8988T (cell line): ENCODE results near the gene ARHGEF17.

Experiments
- DNase-seq: peaks from one replicate; pipeline ENCODE4 v3.0.0; 2011

The ARHGEF17 gene

DNA sequence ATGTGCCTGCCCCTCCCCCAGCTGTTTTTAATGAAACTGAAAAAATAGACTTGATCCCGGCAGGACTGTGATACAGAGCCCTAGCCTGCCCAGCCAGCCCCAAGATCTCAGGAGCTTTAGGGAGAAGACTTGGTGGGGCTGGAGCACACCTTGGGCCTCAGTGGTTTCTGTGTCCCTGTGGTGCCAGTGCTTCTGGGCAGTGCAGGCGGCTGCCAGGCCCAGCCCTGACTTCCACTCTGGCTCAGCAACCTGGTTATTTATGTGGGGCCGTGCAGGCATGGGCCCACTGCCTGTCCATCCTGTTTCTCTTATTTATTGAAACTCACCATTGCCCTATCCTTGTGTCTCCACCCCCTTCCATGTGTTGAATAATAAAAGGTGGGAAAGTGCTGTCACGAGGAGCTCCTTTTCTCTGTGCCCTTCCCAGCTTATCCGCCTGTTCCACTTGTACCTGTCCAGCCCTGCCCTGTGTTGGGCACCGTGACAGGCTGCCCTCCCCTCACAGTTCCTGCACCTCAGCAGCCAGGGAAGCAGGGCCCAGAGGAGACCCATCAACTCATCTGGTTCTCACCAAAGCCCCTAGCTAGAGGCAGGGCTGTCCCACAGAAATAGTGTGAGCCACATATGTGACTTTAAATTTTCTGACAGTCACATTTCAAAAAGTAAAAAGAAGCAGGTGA is 88.3 kb downstream of the ARHGEF17 start:
- peak; percentile 28 for DNase-seq

DNA sequence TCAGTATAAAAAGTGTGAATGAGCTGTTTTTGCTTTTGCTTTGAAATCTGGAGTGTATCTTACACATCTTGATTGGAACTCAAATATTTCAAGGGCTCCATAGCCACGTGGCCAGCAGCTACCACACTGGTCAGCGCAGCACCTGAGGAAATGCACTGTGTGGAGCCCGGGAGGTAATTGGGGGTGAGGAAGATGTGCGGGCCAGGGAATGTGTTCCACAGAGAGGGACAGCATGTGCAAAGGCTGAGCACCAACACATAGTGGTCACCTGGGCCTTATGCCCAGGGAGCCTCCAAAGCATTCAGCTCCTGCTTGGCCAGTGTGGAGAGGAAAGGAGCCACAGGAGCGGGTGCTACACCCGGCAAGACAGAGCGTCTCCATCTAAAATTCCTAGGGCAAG is 88.9 kb downstream of the ARHGEF17 start:
- no peak for DNase-seq

- DNase-seq: peak; percentile 16
These were observed 89.5 kb downstream of the ARHGEF17 start for GRCh38 chr11:73397468-73398131.

GRCh38 chr11:73398132-73398526 is 90.1 kb downstream of the ARHGEF17 start:
- peak; percentile 40 for DNase-seq

DNA sequence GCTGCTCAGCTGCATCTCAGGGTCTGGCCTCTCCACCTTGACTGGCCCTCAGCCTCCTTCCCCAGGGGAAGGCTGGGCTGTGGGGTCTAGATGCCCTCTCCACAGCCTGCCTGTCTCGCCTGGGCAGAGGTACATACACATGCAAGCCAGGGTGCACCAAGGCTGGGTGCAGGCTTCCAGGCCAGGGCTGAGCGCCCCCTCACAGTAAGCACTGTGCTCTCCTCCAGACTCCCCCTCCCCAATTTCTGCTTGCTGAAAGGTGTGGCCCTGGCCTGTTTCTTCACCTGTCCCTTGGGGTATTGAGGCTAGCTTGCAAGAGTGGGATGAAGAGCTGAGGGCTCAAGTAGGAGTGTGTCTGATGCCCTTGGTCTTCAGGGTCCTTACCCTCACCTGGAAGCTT is 90.6 kb downstream of the ARHGEF17 start:
- no peak for DNase-seq

DNA sequence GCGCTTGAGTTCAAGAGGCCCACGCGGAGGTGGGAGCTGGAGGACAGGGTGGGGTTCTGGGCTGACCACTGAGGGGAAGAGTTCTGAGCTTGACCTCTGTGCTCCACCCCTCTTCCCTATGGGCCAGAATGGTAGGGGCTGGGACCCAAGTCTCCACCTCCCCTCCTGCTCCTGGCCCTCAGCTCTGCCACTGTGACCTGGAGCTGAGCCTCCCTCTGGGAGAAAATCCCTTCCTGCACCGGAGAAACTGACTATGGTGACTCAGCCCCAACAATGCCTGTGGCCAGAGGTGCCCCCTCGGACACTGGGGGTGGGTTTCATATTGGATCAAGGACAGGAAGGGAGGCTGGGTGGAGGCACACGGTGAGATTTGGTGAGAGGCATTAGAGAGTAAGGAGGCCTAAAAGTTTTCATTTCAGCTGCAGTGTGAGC is 91.1 kb downstream of the ARHGEF17 start:
- DNase-seq: no peak

DNA sequence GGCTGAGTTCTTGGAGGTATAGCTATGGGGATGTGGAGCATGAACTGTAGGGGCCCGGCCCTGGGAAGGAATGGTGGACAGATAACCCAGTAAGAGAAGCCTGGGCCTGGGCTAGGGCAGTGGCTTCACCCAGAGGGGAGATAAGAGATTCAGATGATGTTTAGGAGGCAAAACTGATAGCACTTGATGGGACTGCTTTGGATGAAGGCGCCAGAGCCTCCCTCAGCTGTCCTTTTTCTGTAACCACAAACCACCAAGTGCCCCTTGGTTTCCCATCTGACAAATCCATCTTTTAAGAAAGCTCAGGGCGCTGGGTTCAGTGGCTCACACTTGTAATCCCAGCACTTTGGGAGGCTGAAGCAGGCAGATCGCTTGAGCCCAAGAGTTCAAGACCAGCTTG is 91.6 kb downstream of the ARHGEF17 start:
- no peak for DNase-seq

GRCh38 chr11:73400293-73400692 is 92.2 kb downstream of the ARHGEF17 start:
- no peak for DNase-seq

- no peak for DNase-seq
These were observed 93.3 kb downstream of the ARHGEF17 start for GRCh38 chr11:73401217-73401923.

DNA sequence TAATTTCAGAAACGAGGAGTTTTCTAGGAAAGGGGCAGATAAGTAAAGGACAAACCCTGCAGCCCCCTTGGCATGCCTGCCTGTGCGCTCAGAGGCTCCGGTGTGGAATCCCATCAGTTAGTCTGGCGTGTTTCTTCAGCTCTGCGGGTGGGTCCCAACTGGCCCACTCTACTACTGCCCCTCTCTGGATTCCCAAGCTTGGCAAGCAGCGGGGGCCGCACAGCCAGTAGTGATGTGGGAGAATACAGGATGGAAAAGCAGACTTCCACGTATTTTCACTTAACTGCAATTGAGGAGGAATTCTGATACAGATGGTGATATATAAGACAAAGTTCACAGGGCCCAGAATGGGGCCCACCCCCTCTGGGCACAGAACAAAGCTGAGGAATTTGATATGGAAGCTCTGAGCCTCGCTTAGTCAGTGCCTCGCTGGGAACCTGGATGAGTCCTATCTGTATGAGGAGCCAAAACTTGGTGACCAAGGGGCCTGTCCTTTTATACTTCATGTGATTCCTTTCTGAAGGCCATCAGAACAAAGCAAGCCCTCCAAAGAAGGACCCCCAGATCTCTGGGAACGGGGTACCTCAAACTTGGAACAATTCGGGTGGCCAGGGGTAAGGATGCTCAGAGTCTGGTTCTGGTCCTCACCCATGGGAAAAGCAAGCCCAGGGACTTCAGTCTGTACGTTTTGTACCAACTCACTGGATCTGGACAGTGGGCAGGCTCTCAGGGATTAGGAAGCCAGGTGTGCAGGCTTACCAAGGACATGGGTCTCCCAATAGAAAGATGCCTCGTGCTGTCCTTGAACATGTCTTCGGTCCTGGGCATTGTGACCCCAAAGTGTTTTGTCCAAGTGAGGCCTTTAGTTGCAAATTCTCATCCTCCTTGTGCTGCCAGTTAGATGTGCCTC is 94.1 kb downstream of the ARHGEF17 start:
- DNase-seq: no peak

DNA sequence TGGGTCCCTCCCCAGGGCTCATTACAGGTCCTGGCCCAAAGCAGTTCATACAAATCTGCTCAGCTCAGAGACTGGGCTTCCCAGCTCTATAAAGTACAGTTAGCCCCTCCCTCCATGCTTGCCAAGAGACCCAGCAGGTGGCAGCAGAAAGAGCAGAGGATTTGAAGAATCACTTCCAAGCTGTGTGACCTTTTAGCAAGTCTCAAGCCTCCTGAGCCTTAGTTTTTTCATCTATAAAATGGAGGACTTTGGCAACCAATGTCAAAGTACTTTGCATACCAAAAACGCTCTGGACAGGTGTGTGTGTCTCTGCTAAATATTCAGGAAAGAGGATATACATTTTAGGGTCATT is 94.7 kb downstream of the ARHGEF17 start:
- no peak for DNase-seq

DNA sequence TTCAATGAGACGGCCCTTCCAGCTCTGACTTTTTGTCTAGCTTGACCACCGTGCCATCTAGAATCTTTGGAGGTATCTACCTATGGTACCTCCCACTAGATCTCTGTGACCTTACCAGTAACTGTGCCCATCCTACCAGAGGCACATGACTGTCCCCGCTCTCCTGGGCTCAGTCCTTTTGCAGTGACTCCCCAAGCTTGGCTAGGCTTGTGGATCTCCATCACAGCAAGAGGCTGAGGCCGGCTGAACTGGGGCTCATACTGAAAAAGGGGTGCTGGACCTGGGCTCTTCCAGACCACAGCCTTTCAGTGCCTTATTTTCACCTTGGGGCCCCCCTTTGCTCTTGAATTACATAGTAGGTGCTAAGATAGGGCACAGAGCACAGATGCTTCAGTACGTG is 95.5 kb downstream of the ARHGEF17 start:
- no peak for DNase-seq

DNA sequence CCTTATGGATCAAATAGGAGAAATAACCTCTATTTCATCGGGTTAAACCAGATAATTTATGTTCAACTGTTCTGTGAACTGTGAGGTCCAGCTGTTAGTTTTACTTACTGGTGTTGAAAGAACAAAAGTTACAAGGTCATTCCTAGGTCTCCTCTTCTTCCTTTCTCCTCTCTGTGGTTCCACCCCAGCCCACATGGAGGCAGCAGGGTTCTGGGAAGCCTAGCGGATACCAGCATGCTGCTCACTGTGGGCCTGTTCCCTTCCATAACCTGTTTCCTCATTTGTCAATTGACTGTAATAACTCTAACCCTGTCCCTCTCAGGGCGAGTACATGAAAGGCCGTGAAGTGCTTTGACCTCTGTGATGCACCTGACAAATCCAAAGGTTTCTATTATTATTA is 96.0 kb downstream of the ARHGEF17 start:
- no peak for DNase-seq

DNA sequence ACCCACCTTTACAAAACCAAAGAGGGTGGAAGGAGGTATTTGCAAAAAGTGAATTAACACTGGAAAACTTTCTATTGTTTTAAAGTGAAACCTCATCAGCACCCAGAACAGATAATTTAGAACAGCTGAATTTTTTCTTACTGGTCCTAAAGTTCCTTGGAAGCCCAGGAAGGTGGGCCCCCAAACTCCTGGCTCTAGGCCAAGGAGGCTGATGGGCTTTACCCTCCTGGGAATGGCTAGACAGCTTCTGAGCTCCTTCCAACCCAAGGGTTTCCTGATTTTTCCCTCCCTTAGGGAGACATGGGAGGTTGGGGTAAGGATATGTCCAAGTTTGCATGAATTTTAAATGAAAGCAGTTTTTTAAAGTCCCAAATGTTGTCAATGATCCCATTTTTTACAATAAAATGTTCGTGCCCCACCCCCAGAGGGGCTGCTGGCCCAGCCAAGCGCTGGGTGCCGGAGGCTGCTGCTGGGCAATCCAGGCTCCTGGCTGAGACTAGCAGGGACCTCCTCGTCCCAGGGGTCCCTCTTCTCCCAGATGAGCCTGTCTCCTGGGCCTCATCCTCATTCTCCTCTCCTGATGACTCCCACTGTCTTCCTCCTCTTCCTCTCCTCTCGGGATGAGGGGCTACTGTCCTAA is 96.5 kb downstream of the ARHGEF17 start:
- no peak for DNase-seq

DNA sequence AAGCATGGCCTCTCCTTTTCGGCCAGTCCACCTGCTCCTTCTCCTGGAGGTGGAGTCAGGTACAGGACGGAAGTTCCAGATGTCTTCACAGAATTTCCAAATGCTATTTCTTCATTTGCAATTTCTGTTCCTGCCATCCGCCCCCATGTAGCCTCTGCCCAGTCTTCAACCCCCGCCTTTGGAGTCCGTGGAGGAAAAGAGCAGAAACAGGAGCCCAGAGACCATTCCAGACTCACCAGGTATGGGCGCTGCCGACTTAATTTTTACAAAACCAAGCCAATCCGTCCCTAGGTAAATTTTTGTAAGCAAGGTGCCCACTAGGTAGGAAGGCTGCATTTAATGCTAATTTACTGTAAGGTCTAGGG is 97.1 kb downstream of the ARHGEF17 start:
- no peak for DNase-seq

- DNase-seq: no peak
These were observed 98.1 kb downstream of the ARHGEF17 start for GRCh38 chr11:73406131-73406530.

DNA sequence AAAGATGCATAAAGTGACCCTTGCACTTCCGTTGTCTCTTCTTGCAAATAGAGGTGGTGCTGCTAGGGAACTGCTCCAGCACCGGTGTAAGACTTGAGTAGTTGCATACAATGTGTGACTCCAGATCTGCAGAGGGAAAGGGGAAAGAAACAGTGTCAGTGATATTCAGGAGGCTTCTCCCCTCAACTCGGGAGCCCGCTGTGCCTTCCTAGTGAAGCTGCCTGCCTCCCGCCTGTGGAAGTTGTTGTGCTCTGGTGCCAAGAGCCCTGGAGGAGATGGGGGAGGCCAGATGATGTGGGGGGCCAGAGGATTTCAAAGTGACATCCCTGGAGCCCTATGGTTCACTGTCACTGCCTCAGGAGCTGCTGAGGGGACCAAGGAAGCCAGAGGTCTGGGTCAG is 98.5 kb downstream of the ARHGEF17 start:
- no peak for DNase-seq

- DNase-seq: no peak
These were observed 101.4 kb downstream of the ARHGEF17 start for GRCh38 chr11:73409431-73409830.

DNA sequence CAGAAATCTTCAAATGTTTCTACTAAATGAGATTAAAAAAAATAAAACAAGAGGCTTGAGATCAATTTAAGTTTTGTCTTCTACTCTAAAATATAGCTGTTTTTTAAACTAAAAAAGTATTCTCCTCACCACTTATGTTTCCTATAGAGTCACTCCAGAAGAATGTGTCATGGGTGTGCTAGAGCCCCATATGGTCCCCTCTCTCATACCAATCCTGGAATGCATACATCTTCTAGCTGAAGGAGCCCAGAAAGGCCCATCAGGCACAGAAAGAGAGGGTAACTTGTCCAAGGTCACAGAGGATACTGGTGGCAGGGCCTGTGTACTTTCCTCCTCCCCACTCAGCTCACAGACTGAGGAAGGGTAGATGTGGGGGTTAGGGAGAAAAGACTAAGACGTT is 102.6 kb downstream of the ARHGEF17 start:
- DNase-seq: no peak

GRCh38 chr11:73411031-73411430 is 103.0 kb downstream of the ARHGEF17 start:
- DNase-seq: no peak

GRCh38 chr11:73412308-73412707 is 104.2 kb downstream of the ARHGEF17 start:
- no peak for DNase-seq

- DNase-seq: no peak
These were observed 105.2 kb downstream of the ARHGEF17 start for GRCh38 chr11:73413256-73413655.
